ENCODE measurements around the gene PKP4.

PKP4 gene

GRCh38 chr2:158518084-158518483 lies 61.3 kb downstream of the PKP4 start:
- Histone ChIP-seq H3K36me3 (ENCODE audit: insufficient read depth, low read length) (no peaks in the 10 kb centered on the region; the same call in 1 of the 2 replicates), H3K4me1 (ENCODE audit: insufficient read depth, low read length) (peaks cover 14% of the 10 kb centered on the region), H3K9ac (ENCODE audit: low read depth, low read length) (no peak overlapping the region), H3K9me3 (ENCODE audit: insufficient read depth, low read depth, low read length) (peaks cover 4% of the 10 kb centered on the region; the same call in 1 of the 2 replicates), H3K27ac (ENCODE audit: low read depth, low read length) (no peak overlapping the region), H3K27me3 (ENCODE audit: insufficient read depth, low read length) (no peaks in the 10 kb centered on the region), H3K4me3 (ENCODE audit: low read length) (no peak overlapping the region)
- WGBS, result 94% methylated on average over 3 of the region's 3 CpGs

GRCh38 chr2:158519481-158519880 lies 62.7 kb downstream of the PKP4 start:
- H3K9me3 ChIP-seq (ENCODE audit: insufficient read depth, low read depth, low read length), result peaks cover 4% of the 10 kb centered on the region; the same call in 1 of the 2 replicates
- H3K9ac ChIP-seq (ENCODE audit: low read depth, low read length), result no peak overlapping the region
- no peak overlapping the region for H3K4me3 ChIP-seq (ENCODE audit: low read length)
- H3K4me1 ChIP-seq (ENCODE audit: insufficient read depth, low read length), result peaks cover 14% of the 10 kb centered on the region
- no peaks in the 10 kb centered on the region for H3K27me3 ChIP-seq (ENCODE audit: insufficient read depth, low read length)
- H3K36me3 ChIP-seq (ENCODE audit: insufficient read depth, low read length), result no peaks in the 10 kb centered on the region; the same call in 1 of the 2 replicates
- WGBS, result 93% methylated on average over 2 of the region's 2 CpGs
- H3K27ac ChIP-seq (ENCODE audit: low read depth, low read length), result no peak overlapping the region

DNA sequence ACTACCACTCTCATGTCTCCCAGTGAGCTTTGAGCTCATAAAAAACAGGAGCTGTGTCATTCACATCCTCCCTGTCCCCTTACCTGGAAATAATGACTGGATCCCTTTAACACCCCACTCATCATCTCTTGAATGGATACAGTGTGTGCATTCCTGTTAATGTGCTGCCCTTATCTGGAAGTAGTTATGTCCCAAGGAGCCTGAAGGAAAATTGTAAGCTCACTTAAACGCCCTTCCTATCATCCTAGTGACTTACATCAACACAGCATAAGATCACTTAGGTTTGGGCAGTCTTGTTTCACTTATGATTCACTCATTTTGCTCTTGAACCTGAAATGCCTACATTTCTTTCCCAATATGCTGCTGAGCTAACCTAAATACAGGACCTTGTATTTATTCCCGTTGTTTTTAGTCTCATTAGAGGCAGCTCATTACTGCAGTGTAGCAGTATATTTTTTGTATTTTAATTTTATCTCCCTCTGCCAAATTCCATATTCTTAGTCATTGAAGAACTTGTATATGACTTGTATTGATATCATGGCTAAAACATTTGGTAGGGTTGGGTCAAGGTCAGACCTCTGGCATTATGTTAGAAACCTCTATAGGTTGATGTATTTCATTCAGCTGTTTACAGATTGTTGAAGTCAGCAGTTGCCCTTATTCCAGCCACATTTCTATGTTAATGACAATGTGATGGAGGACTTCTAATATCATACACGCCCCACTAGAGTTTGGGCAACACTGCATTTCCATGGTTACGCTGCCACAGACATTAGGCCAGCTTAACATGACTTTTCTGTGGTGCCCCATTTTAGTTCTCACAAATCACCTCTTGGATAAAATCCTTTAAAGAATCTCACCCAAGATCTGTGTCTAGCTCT lies 72.9 kb downstream of the PKP4 start:
- H3K4me1 ChIP-seq (ENCODE audit: insufficient read depth, low read length), result peaks cover 7% of the 10 kb centered on the region; the same call in 1 of the 2 replicates
- H3K9me3 ChIP-seq (ENCODE audit: insufficient read depth, low read depth, low read length), result no peaks in the 10 kb centered on the region
- H3K9ac ChIP-seq (ENCODE audit: low read depth, low read length), result no peak overlapping the region
- WGBS, result 91% methylated on average over 3 of the region's 4 CpGs
- H3K27ac ChIP-seq (ENCODE audit: low read depth, low read length), result no peak overlapping the region
- peaks cover 6% of the 10 kb centered on the region; the same call in 1 of the 2 replicates for H3K36me3 ChIP-seq (ENCODE audit: insufficient read depth, low read length)
- no peak overlapping the region for H3K4me3 ChIP-seq (ENCODE audit: low read length)
- H3K27me3 ChIP-seq (ENCODE audit: insufficient read depth, low read length), result no peaks in the 10 kb centered on the region

DNA sequence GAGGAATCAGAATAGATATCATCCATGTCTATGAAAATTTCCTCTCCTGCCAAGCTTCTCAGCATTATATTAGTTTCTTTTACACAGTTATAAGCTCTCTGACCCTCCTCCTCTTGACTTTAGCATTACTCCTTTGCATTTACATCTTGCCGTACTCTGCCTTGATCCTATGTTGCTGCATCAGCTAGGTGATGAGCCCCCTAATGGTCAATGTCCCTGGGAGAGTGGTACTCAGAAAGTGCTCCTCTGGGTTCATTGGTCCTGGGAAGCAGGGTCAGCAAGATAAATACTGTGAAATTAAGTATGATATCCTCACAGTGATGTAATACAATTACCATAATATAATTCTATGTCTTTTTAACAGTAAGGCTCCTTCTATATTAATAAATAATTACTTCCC lies 74.1 kb downstream of the PKP4 start:
- Histone ChIP-seq H3K27me3 (ENCODE audit: insufficient read depth, low read length) (no peaks in the 10 kb centered on the region), H3K4me3 (ENCODE audit: low read length) (no peak overlapping the region), H3K27ac (ENCODE audit: low read depth, low read length) (no peak overlapping the region), H3K9me3 (ENCODE audit: insufficient read depth, low read depth, low read length) (no peaks in the 10 kb centered on the region), H3K36me3 (ENCODE audit: insufficient read depth, low read length) (peaks cover 9% of the 10 kb centered on the region; the same call in 1 of the 2 replicates), H3K4me1 (ENCODE audit: insufficient read depth, low read length) (peaks cover 7% of the 10 kb centered on the region; the same call in 1 of the 2 replicates), H3K9ac (ENCODE audit: low read depth, low read length) (no peak overlapping the region)
- 88% methylated on average over 1 of the region's 1 CpG for WGBS

- peaks cover 15% of the 10 kb centered on the region; the same call in 1 of the 2 replicates for H3K36me3 ChIP-seq (ENCODE audit: insufficient read depth, low read length)
- peaks cover 7% of the 10 kb centered on the region; the same call in 1 of the 2 replicates for H3K4me1 ChIP-seq (ENCODE audit: insufficient read depth, low read length)
- no peak overlapping the region for H3K27ac ChIP-seq (ENCODE audit: low read depth, low read length)
- H3K9ac ChIP-seq (ENCODE audit: low read depth, low read length), result no peak overlapping the region
- no peak overlapping the region for H3K4me3 ChIP-seq (ENCODE audit: low read length)
- no peaks in the 10 kb centered on the region for H3K9me3 ChIP-seq (ENCODE audit: insufficient read depth, low read depth, low read length)
- H3K27me3 ChIP-seq (ENCODE audit: insufficient read depth, low read length), result no peaks in the 10 kb centered on the region
- WGBS, result 73% methylated on average over 5 of the region's 5 CpGs
Observed at GRCh38 chr2:158533009-158533408, 76.3 kb downstream of the PKP4 start.

DNA sequence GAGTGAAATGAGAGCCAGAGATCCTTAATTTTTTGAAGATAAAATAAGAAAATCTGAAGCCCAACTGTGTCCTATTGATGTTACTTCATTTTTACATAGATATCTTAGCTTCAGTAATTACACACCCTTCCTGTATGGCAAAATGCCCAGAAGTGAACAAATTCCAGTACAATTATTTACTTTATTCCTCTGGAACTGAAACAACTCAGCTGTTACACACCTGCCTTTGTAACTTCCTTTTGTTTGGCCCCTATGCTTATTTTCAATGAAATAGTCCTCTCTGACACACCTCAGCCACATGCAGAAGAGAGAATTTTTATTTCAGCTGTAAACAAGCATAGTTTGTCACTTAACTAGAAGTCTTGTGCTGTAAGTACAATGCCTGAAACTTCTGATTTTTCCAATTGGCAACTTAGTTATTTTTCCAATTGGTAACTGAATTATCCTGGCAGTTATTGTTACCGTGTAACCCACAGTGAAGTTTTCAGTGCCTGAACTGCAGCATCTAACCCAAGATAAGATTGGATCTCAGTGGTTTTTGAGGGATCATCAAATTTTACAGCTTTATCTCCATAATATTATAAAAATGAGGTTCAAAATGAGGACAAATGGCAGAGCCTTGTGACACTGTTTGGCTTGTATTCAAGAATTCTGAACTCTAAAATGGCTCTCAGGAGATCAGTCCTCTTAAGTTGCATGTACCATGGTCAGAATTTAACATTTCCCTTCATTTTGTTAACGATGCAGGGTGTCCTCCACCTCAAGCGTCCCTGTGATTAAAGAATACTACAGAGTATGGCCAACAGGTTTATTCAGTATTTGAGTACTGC lies 82.6 kb downstream of the PKP4 start:
- 0 out of 2 replicates have a peak, but pooled peaks cover 3% of the 10 kb centered on the region for H3K4me1 ChIP-seq (ENCODE audit: insufficient read depth, low read length)
- H3K9me3 ChIP-seq (ENCODE audit: insufficient read depth, low read depth, low read length), result no peaks in the 10 kb centered on the region
- H3K9ac ChIP-seq (ENCODE audit: low read depth, low read length), result no peak overlapping the region
- peaks cover 11% of the 10 kb centered on the region for H3K36me3 ChIP-seq (ENCODE audit: insufficient read depth, low read length)
- no peak overlapping the region for H3K4me3 ChIP-seq (ENCODE audit: low read length)
- WGBS, result 93% methylated on average over 3 of the region's 3 CpGs
- H3K27ac ChIP-seq (ENCODE audit: low read depth, low read length), result no peak overlapping the region
- no peaks in the 10 kb centered on the region for H3K27me3 ChIP-seq (ENCODE audit: insufficient read depth, low read length)

- Histone ChIP-seq H3K9me3 (ENCODE audit: insufficient read depth, low read depth, low read length) (no peaks in the 10 kb centered on the region), H3K36me3 (ENCODE audit: insufficient read depth, low read length) (peaks cover 16% of the 10 kb centered on the region), H3K27me3 (ENCODE audit: insufficient read depth, low read length) (no peaks in the 10 kb centered on the region), H3K27ac (ENCODE audit: low read depth, low read length) (no peak overlapping the region), H3K4me1 (ENCODE audit: insufficient read depth, low read length) (peaks cover 8% of the 10 kb centered on the region; the same call in 1 of the 2 replicates), H3K4me3 (ENCODE audit: low read length) (no peak overlapping the region), H3K9ac (ENCODE audit: low read depth, low read length) (no peak overlapping the region)
- 97% methylated on average over 1 of the region's 1 CpG for WGBS
Observed at GRCh38 chr2:158542577-158542976, 85.8 kb downstream of the PKP4 start.

DNA sequence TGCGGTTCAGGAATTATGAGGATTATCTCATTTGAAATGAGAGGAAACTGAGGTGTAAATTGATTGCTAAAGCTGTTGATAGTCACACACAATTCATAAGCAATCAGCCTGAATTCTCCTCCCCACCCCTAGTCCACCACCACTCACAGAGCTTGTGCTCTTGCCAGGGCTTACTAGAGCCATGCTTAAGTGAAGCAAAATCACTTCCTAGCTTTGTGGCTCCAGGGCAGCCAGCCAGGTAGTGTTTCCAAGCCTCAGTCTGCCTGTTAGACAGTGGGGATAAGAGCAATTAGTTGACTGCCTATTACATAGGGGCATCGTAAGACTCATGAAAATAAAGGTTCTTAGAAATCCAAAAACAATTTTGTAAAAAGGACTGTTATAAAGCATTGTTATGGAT lies 87.2 kb downstream of the PKP4 start:
- Histone ChIP-seq H3K36me3 (ENCODE audit: insufficient read depth, low read length) (peaks cover 27% of the 10 kb centered on the region), H3K27me3 (ENCODE audit: insufficient read depth, low read length) (no peaks in the 10 kb centered on the region), H3K9me3 (ENCODE audit: insufficient read depth, low read depth, low read length) (no peaks in the 10 kb centered on the region), H3K4me1 (ENCODE audit: insufficient read depth, low read length) (peaks cover 8% of the 10 kb centered on the region; the same call in 1 of the 2 replicates), H3K4me3 (ENCODE audit: low read length) (no peak overlapping the region), H3K27ac (ENCODE audit: low read depth, low read length) (no peak overlapping the region), H3K9ac (ENCODE audit: low read depth, low read length) (no peak overlapping the region)
- WGBS, result 87% methylated on average over 2 of the region's 2 CpGs

GRCh38 chr2:158544998-158545397 lies 88.2 kb downstream of the PKP4 start:
- 86% methylated on average over 1 of the region's 1 CpG for WGBS
- no peaks in the 10 kb centered on the region for H3K9me3 ChIP-seq (ENCODE audit: insufficient read depth, low read depth, low read length)
- no peak overlapping the region for H3K4me3 ChIP-seq (ENCODE audit: low read length)
- H3K9ac ChIP-seq (ENCODE audit: low read depth, low read length), result no peak overlapping the region
- H3K4me1 ChIP-seq (ENCODE audit: insufficient read depth, low read length), result peaks cover 8% of the 10 kb centered on the region; the same call in 1 of the 2 replicates
- H3K27me3 ChIP-seq (ENCODE audit: insufficient read depth, low read length), result no peaks in the 10 kb centered on the region
- H3K36me3 ChIP-seq (ENCODE audit: insufficient read depth, low read length), result peaks cover 31% of the 10 kb centered on the region
- H3K27ac ChIP-seq (ENCODE audit: low read depth, low read length), result no peak overlapping the region

DNA sequence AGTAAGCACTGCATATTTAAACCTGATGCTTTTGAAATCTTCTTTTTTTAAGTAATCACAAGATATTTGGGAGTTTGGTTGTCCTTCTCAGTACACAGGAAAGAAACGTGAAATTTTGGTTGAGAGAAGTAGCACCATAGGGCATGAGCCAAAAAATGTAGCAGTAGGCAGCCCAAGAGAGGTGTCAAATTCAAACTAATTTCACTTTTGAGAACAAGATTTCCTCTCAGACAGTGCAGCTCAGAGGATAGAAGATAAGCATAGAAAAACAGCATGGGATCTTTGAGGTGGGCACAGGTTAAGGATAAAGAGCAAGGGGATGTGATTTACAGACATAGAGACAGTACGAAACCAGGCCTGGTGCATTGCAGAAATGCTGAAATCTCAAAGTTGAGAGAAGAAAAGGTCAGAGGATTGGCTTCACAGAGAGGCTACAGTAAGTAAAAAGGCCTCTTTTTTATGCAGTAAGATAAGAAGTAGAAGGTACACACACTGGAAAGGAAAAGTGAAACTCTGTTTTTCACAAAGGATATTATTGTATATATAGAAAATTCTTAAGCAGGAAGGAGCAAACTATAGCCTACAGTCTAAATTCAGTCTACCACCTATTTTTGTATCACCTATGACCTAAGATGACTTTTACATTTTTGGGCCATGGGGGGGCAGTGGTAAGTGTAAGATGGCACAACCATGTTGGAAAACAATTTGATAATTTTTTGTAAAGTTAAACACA lies 89.8 kb downstream of the PKP4 start:
- WGBS, result 94% methylated on average over 2 of the region's 2 CpGs
- 0 out of 2 replicates have a peak, but pooled peaks cover 3% of the 10 kb centered on the region for H3K9me3 ChIP-seq (ENCODE audit: insufficient read depth, low read depth, low read length)
- H3K4me3 ChIP-seq (ENCODE audit: low read length), result no peak overlapping the region
- no peak overlapping the region for H3K27ac ChIP-seq (ENCODE audit: low read depth, low read length)
- peaks cover 8% of the 10 kb centered on the region; the same call in 1 of the 2 replicates for H3K4me1 ChIP-seq (ENCODE audit: insufficient read depth, low read length)
- no peak overlapping the region for H3K9ac ChIP-seq (ENCODE audit: low read depth, low read length)
- H3K27me3 ChIP-seq (ENCODE audit: insufficient read depth, low read length), result no peaks in the 10 kb centered on the region
- peaks cover 33% of the 10 kb centered on the region for H3K36me3 ChIP-seq (ENCODE audit: insufficient read depth, low read length)

All from HUES64 (cell line).